Right atrium auricular region (tissue), 2 donors: ENCODE results near the gene PRELP. TPM values are rescaled to one million over a fixed set of nuclear protein-coding genes. Genes with fewer than 3 reads are reported as not detected.

ENCODE experiments used
- DNase-seq: peaks from one replicate; pipeline ENCODE4 v3.0.0-alpha.2; 2019; ENCODE audit warnings: low spot score
- H3K27ac ChIP-seq, 2 donors: fragments of 200-600 bp; sonication (generic); 1 replicate in 1 of 2; 2 replicates in 1 of 2; pipeline ENCODE4 v1.5.1; 2016 to 2019
- H3K27me3 ChIP-seq, 2 donors: fragments of 200-600 bp; sonication (generic); one replicate each; pipeline versions ENCODE4 v1.5.1 to v1.6.0; 2017 to 2019
- H3K36me3 ChIP-seq: fragments of 200-600 bp; sonication (generic); one replicate; pipeline ENCODE4 v1.5.1; 2016
- H3K4me1 ChIP-seq, 2 donors: fragments of 200-600 bp; sonication (generic); one replicate each; pipeline versions ENCODE4 v1.5.1 to v1.6.0; 2017 to 2019
- H3K4me3 ChIP-seq, 2 donors: fragments of 200-600 bp; sonication (generic); 1 replicate in 1 of 2; 2 replicates in 1 of 2; pipeline ENCODE4 v1.5.1; 2017 to 2019; ENCODE audit warnings: mild to moderate bottlenecking in 1 of 2, moderate library complexity in 1 of 2
- H3K9me3 ChIP-seq, 2 donors: fragments of 200-600 bp; sonication (generic); one replicate each; pipeline ENCODE4 v1.5.1; 2019
- total RNA-seq, 2 donors: library from RNA; depleted of rRNA; stranded (reverse); fragments of >200 nt; gene quantifications; one replicate each; pipeline ENCODE4 v1.1.0, GENCODE V29; 2016
- TF ChIP-seq, protein P1 (sequence below), 2 donors: fragments of 200-600 bp; sonication (generic); IDR thresholded peaks; one replicate each; pipeline ENCODE4 v1.5.1; 2019; ENCODE audit warnings: antibody characterized with exemption in 2 of 2

PRELP gene
- 100 to 1,000 TPM in 1 of 2 donors, 10 to 100 TPM in 1; 54.5 to 243 TPM for total RNA-seq

- H3K4me1 ChIP-seq, result peaks cover 0 to 14% of the 10 kb centered on the region in 2 donors
Measured at GRCh38 chr1:203475012-203475981, at the start of gene PRELP. TSS of gene PRELP (plus strand) at chr1:203475806. CDS start at chr1:203483185, 7,379 bp downstream.

DNA sequence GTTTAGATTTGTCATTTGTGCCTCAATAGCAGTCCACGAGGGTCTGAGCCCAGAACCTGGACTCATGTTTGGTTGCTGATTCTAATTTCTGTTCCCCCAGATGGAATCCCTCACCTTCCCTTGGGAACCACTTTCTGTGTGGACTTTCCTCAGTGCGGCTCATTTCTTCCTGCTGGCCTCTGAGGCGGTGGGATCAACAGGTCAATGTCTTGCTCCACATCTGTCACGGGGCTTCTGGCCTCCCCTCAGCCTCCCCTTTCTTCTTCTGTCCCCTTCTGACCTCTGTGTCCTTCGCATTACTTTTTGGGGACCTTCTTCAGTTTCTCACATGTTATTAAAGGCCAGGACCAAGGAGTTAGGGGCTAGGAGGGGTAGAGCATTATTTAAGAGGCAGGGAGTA, 49.2 kb upstream of the PRELP start:
- no peak overlapping the region for H3K27ac ChIP-seq
- H3K36me3 ChIP-seq, result no peaks in the 10 kb centered on the region
- TF ChIP-seq, protein P1, sequence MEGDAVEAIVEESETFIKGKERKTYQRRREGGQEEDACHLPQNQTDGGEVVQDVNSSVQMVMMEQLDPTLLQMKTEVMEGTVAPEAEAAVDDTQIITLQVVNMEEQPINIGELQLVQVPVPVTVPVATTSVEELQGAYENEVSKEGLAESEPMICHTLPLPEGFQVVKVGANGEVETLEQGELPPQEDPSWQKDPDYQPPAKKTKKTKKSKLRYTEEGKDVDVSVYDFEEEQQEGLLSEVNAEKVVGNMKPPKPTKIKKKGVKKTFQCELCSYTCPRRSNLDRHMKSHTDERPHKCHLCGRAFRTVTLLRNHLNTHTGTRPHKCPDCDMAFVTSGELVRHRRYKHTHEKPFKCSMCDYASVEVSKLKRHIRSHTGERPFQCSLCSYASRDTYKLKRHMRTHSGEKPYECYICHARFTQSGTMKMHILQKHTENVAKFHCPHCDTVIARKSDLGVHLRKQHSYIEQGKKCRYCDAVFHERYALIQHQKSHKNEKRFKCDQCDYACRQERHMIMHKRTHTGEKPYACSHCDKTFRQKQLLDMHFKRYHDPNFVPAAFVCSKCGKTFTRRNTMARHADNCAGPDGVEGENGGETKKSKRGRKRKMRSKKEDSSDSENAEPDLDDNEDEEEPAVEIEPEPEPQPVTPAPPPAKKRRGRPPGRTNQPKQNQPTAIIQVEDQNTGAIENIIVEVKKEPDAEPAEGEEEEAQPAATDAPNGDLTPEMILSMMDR (IDR thresholded peaks at IDR 0.05), result no peak
- H3K4me3 ChIP-seq, result no peak overlapping the region
- no peak for DNase-seq
- no peaks in the 10 kb centered on the region for H3K4me1 ChIP-seq
- H3K27me3 ChIP-seq, result no peaks in the 10 kb centered on the region
- no peaks in the 10 kb centered on the region for H3K9me3 ChIP-seq

More at GRCh38 chr1:203475012-203475981, at the start of gene PRELP:
- no peaks in the 10 kb centered on the region for H3K27me3 ChIP-seq
- H3K27ac ChIP-seq, result peak within 1 kb of the TSS; percentile 81 to 89
- H3K36me3 ChIP-seq, result peaks cover 4% of the 10 kb centered on the region
- no peaks in the 10 kb centered on the region for H3K9me3 ChIP-seq
- H3K4me3 ChIP-seq, result peak within 1 kb of the TSS; percentile 51 to 53
- TF ChIP-seq, protein P1 (IDR thresholded peaks at IDR 0.05), result no peak
- peak; percentile 84 for DNase-seq

- Histone ChIP-seq H3K27me3 (no peaks in the 10 kb centered on the region), H3K4me3 (no peak overlapping the region), H3K9me3 (no peaks in the 10 kb centered on the region), H3K27ac (no peak overlapping the region), H3K36me3 (no peaks in the 10 kb centered on the region), H3K4me1 (no peaks in the 10 kb centered on the region)
- TF ChIP-seq, protein P1 (IDR thresholded peaks at IDR 0.05), result no peak
- no peak for DNase-seq
Measured at GRCh38 chr1:203426870-203427269, 48.7 kb upstream of the PRELP start.

DNA sequence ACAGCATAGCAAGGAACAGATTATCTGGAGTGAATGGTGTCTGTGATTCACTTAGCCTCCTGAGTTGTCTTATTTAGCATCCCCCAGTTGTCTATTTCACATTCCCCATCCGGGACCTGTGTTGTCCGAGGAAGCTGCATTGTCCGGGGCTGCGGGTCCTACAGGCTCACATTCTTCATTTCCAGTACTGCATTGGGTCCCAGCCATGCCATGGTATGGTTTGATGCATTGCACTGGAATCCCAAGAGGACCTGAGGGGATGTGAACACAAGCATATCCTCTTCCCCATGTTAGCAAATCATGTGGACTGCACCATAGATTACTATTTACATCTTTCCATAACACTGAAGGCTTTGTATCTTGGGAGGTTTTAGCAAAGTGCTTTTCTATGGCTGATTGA, 48.2 kb upstream of the PRELP start:
- TF ChIP-seq, protein P1 (IDR thresholded peaks at IDR 0.05), result no peak
- H3K4me3 ChIP-seq, result no peak overlapping the region
- DNase-seq, result no peak
- H3K36me3 ChIP-seq, result no peaks in the 10 kb centered on the region
- no peak overlapping the region for H3K27ac ChIP-seq
- no peaks in the 10 kb centered on the region for H3K27me3 ChIP-seq
- no peaks in the 10 kb centered on the region for H3K9me3 ChIP-seq
- no peaks in the 10 kb centered on the region for H3K4me1 ChIP-seq

DNA sequence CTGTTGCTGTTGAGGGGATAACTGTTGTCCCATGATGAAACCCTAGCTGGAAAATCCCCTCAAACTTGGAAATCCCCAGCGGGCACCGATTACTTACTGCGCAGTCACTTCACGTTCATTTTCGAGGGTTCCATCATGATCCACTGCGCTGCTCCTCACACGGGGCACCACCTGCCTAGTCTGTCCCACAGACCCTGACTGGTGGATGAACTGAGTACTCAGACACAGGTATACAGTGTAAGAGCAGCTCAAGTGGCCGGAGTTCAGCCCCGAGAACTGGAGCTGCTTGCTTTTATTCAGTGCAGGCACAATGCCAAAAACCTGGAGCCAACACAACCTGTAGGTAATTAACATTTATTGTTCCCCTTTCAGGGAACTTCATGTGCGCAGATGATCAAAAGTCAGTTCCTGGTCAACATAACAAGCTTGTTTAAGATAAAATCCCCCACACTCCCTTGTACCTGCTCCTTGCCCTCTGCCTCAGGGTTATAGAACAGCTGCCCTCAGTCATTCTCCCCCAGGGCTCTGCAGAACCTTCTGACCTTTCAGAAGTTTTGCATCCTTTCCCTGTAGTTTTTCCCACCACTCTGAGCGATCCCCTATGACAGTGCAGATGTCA, 46.5 kb upstream of the PRELP start:
- Histone ChIP-seq H3K4me1 (no peaks in the 10 kb centered on the region), H3K27me3 (no peaks in the 10 kb centered on the region), H3K9me3 (no peaks in the 10 kb centered on the region), H3K4me3 (no peak overlapping the region), H3K36me3 (no peaks in the 10 kb centered on the region), H3K27ac (no peak overlapping the region)
- DNase-seq, result no peak
- TF ChIP-seq, protein P1 (IDR thresholded peaks at IDR 0.05), result no peak
